ENCODE measurements around the gene CCDC85B.

The CCDC85B gene

DNA sequence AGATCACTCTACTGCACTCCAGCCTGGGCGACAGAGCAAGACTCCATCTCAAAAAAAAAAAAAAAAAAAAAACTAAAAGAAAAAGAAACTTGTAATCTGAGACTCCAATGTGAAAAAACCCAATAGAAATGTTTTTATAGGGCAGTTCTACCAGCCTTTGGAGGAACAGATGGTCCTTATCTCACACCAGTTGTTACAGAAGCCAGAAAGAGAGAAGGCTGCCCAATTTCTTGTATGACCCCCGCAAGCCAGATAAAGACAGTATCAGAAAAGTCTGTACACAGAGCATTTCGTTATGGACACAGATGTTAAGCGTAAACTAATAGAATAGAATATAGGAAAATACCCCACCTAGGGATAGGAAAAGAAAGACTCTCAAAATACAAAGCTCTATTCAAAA, 43.5 kb downstream of the CCDC85B start:
- DNase-seq (ENCODE audit: low spot score) = peak; percentile 66

DNA sequence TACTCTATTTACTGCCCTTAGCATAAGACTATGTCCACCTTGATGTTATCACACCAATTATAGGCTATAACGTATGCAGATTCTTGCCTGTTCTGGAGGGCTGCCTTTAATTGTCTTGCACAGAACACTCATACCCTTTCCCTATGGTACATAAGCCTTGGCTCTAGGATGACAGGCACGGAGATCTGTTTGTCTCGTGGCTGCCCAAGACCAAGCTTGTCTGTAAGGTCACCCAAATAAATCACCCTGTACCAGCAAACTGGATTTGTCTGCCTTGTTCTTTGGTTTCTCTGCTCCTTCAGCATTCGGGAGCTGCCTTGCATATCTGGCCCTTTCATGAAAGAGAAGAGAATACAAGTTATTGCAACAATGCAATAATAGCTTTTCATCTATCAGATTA, 47.3 kb downstream of the CCDC85B start:
- no peak for DNase-seq (ENCODE audit: low spot score)

All from cerebellar cortex (tissue), 1 donor.